Stimulated activated CD8-positive, alpha-beta memory T cell treated with anti-CD3 and anti-CD28 coated beads, Interleukin-4, amount 100 ng/mL, for 24 hours (primary cell): ENCODE measurements around the gene ETFA.

Source experiments
- DNase-seq: peaks from one replicate; pipeline ENCODE4 v3.0.0-alpha.2; 2020; ENCODE audit warnings: low read depth

The ETFA gene

GRCh38 chr15:76195506-76196268, 115.6 kb downstream of the ETFA start:
- DNase-seq: no peak

GRCh38 chr15:76193934-76194333, 117.3 kb downstream of the ETFA start:
- no peak for DNase-seq

GRCh38 chr15:76192715-76193114, 118.6 kb downstream of the ETFA start:
- no peak for DNase-seq

GRCh38 chr15:76191539-76192244, 119.6 kb downstream of the ETFA start:
- DNase-seq: no peak

GRCh38 chr15:76190751-76191538, 120.3 kb downstream of the ETFA start:
- peak; percentile 65 for DNase-seq

GRCh38 chr15:76190070-76190564, 121.2 kb downstream of the ETFA start:
- DNase-seq: no peak

- no peak for DNase-seq
Observed at GRCh38 chr15:76189106-76189505, 122.2 kb downstream of the ETFA start.

GRCh38 chr15:76187163-76187562, 124.1 kb downstream of the ETFA start:
- DNase-seq: no peak

GRCh38 chr15:76185716-76186115, 125.6 kb downstream of the ETFA start:
- DNase-seq: no peak

- no peak for DNase-seq
Observed at GRCh38 chr15:76184650-76185035, 126.6 kb downstream of the ETFA start.

GRCh38 chr15:76183930-76184649, 127.2 kb downstream of the ETFA start:
- no peak for DNase-seq

GRCh38 chr15:76181705-76182107, 129.6 kb downstream of the ETFA start:
- DNase-seq: no peak

GRCh38 chr15:76180321-76180720, 130.9 kb downstream of the ETFA start:
- DNase-seq: no peak

GRCh38 chr15:76179023-76179422, 132.2 kb downstream of the ETFA start:
- DNase-seq: no peak

GRCh38 chr15:76178296-76179000, 132.8 kb downstream of the ETFA start:
- no peak for DNase-seq

GRCh38 chr15:76177491-76178040, 133.7 kb downstream of the ETFA start:
- DNase-seq: no peak

GRCh38 chr15:76176487-76177085, 134.7 kb downstream of the ETFA start:
- no peak for DNase-seq

- DNase-seq: no peak
Observed at GRCh38 chr15:76176059-76176458, 135.2 kb downstream of the ETFA start.

- DNase-seq: no peak
Observed at GRCh38 chr15:76175442-76175841, 135.8 kb downstream of the ETFA start.

GRCh38 chr15:76174654-76175053, 136.6 kb downstream of the ETFA start:
- no peak for DNase-seq
